Measurements from ENCODE around the gene ARHGAP26. TPM values are rescaled to one million over a fixed set of nuclear protein-coding genes. Genes with fewer than 3 reads are reported as not detected.
"Not testable (repeated sequence)": the region's sequence is repeated elsewhere in the genome, so short reads cannot be mapped to it uniquely, and the experiment has no call there.

The ARHGAP26 gene
- total and polyA plus RNA-seq, 4 donors, result 1.8 to 16.7 (median 4.1) TPM

DNA sequence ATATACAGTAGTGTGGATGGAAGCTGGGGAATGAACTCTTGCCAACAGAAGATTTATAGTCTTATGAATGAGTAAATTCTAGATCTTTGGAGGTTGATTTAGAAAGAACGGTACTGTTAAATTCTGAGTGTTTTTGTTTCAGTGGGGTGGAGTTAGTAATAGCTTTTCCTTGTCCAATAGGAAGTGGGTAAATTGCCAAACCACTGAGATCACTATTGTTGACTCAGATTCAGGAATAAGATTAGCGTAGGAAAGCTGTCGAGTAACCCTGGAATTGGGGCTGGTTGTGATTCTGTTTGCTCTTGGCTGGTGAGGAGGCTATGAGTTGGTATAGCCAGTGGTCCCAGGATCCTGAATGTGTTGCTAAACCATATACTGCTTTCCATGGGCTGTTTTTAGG lies 155.6 kb downstream of the ARHGAP26 start (continued):
- TF ChIP-seq, protein P1, sequence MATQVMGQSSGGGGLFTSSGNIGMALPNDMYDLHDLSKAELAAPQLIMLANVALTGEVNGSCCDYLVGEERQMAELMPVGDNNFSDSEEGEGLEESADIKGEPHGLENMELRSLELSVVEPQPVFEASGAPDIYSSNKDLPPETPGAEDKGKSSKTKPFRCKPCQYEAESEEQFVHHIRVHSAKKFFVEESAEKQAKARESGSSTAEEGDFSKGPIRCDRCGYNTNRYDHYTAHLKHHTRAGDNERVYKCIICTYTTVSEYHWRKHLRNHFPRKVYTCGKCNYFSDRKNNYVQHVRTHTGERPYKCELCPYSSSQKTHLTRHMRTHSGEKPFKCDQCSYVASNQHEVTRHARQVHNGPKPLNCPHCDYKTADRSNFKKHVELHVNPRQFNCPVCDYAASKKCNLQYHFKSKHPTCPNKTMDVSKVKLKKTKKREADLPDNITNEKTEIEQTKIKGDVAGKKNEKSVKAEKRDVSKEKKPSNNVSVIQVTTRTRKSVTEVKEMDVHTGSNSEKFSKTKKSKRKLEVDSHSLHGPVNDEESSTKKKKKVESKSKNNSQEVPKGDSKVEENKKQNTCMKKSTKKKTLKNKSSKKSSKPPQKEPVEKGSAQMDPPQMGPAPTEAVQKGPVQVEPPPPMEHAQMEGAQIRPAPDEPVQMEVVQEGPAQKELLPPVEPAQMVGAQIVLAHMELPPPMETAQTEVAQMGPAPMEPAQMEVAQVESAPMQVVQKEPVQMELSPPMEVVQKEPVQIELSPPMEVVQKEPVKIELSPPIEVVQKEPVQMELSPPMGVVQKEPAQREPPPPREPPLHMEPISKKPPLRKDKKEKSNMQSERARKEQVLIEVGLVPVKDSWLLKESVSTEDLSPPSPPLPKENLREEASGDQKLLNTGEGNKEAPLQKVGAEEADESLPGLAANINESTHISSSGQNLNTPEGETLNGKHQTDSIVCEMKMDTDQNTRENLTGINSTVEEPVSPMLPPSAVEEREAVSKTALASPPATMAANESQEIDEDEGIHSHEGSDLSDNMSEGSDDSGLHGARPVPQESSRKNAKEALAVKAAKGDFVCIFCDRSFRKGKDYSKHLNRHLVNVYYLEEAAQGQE (IDR thresholded peaks at IDR 0.05), result no peak
- TF ChIP-seq SP1 (IDR thresholded peaks at IDR 0.05), result no peak
- TF ChIP-seq FOXA2 (IDR thresholded peaks at IDR 0.05), result no peak
- TF ChIP-seq HNF4A (conservative IDR thresholded peaks at IDR 0.05), result no peak
- TF ChIP-seq, protein P2, sequence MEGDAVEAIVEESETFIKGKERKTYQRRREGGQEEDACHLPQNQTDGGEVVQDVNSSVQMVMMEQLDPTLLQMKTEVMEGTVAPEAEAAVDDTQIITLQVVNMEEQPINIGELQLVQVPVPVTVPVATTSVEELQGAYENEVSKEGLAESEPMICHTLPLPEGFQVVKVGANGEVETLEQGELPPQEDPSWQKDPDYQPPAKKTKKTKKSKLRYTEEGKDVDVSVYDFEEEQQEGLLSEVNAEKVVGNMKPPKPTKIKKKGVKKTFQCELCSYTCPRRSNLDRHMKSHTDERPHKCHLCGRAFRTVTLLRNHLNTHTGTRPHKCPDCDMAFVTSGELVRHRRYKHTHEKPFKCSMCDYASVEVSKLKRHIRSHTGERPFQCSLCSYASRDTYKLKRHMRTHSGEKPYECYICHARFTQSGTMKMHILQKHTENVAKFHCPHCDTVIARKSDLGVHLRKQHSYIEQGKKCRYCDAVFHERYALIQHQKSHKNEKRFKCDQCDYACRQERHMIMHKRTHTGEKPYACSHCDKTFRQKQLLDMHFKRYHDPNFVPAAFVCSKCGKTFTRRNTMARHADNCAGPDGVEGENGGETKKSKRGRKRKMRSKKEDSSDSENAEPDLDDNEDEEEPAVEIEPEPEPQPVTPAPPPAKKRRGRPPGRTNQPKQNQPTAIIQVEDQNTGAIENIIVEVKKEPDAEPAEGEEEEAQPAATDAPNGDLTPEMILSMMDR (IDR thresholded peaks at IDR 0.05; ENCODE audit: low read depth, low read length, missing input control), result no peak

DNA sequence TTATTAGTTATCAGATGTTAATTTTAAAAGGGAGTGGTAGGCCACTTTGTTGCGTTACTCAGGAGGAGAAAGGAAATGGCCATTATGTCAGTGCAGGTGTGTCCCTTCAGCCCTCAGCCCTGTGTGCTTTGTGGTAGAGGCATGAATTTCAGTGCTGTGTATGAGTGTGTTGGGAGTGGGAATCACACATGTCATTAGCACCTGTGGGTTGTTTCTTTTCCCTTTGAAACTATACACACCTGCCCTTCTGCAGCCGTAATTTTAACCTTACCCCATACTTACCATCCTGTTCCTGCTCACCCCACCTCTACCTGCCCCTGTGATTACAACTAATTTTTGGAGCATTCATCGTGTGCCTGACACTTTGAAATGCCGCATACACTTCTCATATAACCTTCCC lies 156.4 kb downstream of the ARHGAP26 start:
- TF ChIP-seq FOXA2 (IDR thresholded peaks at IDR 0.05) (no peak), HNF4G (IDR thresholded peaks at IDR 0.05) (no peak), JUND (IDR thresholded peaks at IDR 0.05) (no peak), RAD21 (IDR thresholded peaks at IDR 0.05) (no peak), TAF1 (conservative IDR thresholded peaks at IDR 0.05) (no peak), HNF4A (conservative IDR thresholded peaks at IDR 0.05) (no peak), SP1 (IDR thresholded peaks at IDR 0.05) (no peak), GABPA (IDR thresholded peaks at IDR 0.05 in 1 of 2, conservative IDR thresholded peaks at IDR 0.05 in 1 of 2) (no peak), YY1 (IDR thresholded peaks at IDR 0.05) (no peak), NR2F2 (IDR thresholded peaks at IDR 0.05) (no peak), RXRA (IDR thresholded peaks at IDR 0.05) (no peak), FOXA1 (IDR thresholded peaks at IDR 0.05) (no peak)
- TF ChIP-seq, protein P3, sequence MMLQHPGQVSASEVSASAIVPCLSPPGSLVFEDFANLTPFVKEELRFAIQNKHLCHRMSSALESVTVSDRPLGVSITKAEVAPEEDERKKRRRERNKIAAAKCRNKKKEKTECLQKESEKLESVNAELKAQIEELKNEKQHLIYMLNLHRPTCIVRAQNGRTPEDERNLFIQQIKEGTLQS (IDR thresholded peaks at IDR 0.05), result no peak
- TF ChIP-seq, protein P1 (IDR thresholded peaks at IDR 0.05), result no peak
- TF ChIP-seq, protein P2 (IDR thresholded peaks at IDR 0.05; ENCODE audit: low read depth, low read length, missing input control), result no peak
- TF ChIP-seq, protein P4, sequence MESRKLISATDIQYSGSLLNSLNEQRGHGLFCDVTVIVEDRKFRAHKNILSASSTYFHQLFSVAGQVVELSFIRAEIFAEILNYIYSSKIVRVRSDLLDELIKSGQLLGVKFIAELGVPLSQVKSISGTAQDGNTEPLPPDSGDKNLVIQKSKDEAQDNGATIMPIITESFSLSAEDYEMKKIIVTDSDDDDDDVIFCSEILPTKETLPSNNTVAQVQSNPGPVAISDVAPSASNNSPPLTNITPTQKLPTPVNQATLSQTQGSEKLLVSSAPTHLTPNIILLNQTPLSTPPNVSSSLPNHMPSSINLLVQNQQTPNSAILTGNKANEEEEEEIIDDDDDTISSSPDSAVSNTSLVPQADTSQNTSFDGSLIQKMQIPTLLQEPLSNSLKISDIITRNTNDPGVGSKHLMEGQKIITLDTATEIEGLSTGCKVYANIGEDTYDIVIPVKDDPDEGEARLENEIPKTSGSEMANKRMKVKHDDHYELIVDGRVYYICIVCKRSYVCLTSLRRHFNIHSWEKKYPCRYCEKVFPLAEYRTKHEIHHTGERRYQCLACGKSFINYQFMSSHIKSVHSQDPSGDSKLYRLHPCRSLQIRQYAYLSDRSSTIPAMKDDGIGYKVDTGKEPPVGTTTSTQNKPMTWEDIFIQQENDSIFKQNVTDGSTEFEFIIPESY (IDR thresholded peaks at IDR 0.05), result no peak
- H3K4me1 ChIP-seq (ENCODE audit: control insufficient read depth in 4 of 4, insufficient read depth in 4 of 4, low read length in 3 of 4), result peaks cover 1 to 18% (median 18%) of the 10 kb centered on the region in 4 donors

DNA sequence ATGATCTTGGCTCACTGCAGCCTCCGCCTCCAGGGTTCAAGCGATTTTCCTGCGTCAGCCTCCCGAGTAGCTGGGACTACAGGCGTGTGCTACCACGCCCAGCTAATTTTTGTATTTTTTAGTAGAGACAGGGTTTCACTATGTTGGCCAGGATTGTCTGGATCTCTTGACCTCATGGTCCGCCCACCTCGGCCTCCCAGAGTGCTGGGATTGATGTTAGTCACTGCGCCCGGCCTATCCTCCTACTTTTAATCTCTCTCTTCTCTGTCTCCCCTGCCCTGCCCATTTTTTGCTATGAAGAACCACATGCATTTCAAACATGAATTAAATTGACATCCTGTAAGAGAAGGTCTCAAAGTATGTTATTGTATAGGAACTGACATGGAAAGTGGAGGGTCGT lies 158.8 kb downstream of the ARHGAP26 start:
- not testable (repeated sequence) for H3K27ac ChIP-seq (ENCODE audit: low read depth in 1 of 2, low read length in 2 of 2); DNase-seq (ENCODE audit: low spot score); H3K9me3 ChIP-seq (ENCODE audit: control insufficient read depth in 4 of 4, low read length in 3 of 4); H3K9ac ChIP-seq (ENCODE audit: low read depth in 1 of 2, low read length in 2 of 2); H3K27me3 ChIP-seq (ENCODE audit: control insufficient read depth in 4 of 4, insufficient read depth in 4 of 4, low read length in 3 of 4); H3K4me1 ChIP-seq (ENCODE audit: control insufficient read depth in 4 of 4, insufficient read depth in 4 of 4, low read length in 3 of 4); H3K4me3 ChIP-seq (ENCODE audit: low read depth in 1 of 3, low read length in 3 of 3)
- WGBS, result 96% methylated on average over 11 of the region's 11 CpGs
- peaks cover 0 to 13% (median 4%) of the 10 kb centered on the region in 4 donors for H3K36me3 ChIP-seq (ENCODE audit: control insufficient read depth in 4 of 4, insufficient read depth in 3 of 4, low read depth in 1 of 4, low read length in 3 of 4)

More for the DNA sequence above, 156.4 kb downstream of the ARHGAP26 start:
- 96% methylated on average over 4 of the region's 4 CpGs for WGBS
- no peak overlapping the region for H3K4me3 ChIP-seq (ENCODE audit: low read depth in 1 of 3, low read length in 3 of 3)
- H3K9ac ChIP-seq (ENCODE audit: low read depth in 1 of 2, low read length in 2 of 2), result no peak overlapping the region
- no peaks in the 10 kb centered on the region for H3K36me3 ChIP-seq (ENCODE audit: control insufficient read depth in 4 of 4, insufficient read depth in 3 of 4, low read depth in 1 of 4, low read length in 3 of 4)
- no peaks in the 10 kb centered on the region for H3K27me3 ChIP-seq (ENCODE audit: control insufficient read depth in 4 of 4, insufficient read depth in 4 of 4, low read length in 3 of 4)
- H3K9me3 ChIP-seq (ENCODE audit: control insufficient read depth in 4 of 4, low read length in 3 of 4), result no peaks in the 10 kb centered on the region
- H3K27ac ChIP-seq (ENCODE audit: low read depth in 1 of 2, low read length in 2 of 2), result no peak overlapping the region
- no peak for DNase-seq (ENCODE audit: low spot score)

Data from liver (tissue), 9 donors.